GM18873 (cell line): ENCODE results near the gene PSMD6.

Source experiments
- ATAC-seq: cut with Tn5 transposase; IDR thresholded peaks from one replicate; pipeline ENCODE4 v1.9.1; 2021; ENCODE audit warnings: mild to moderate bottlenecking, moderate library complexity, moderate number of reproducible peaks; ENCODE audit not compliant: unreplicated experiment, low FRiP score

Gene PSMD6

GRCh38 chr3:63980830-63981498, 42.3 kb downstream of the PSMD6 start:
- no peak for ATAC-seq

- no peak for ATAC-seq
Observed at GRCh38 chr3:63980019-63980418, 43.3 kb downstream of the PSMD6 start.

GRCh38 chr3:63979093-63979885, 44.0 kb downstream of the PSMD6 start:
- no peak for ATAC-seq

GRCh38 chr3:63977893-63978292, 45.4 kb downstream of the PSMD6 start:
- no peak for ATAC-seq

GRCh38 chr3:63976872-63977200, 46.5 kb downstream of the PSMD6 start:
- no peak for ATAC-seq

GRCh38 chr3:63976161-63976871, 47.0 kb downstream of the PSMD6 start:
- no peak for ATAC-seq

- ATAC-seq = no peak
Observed at GRCh38 chr3:63975723-63976122, 47.6 kb downstream of the PSMD6 start.

GRCh38 chr3:63974451-63974850, 48.8 kb downstream of the PSMD6 start:
- ATAC-seq = no peak

- no peak for ATAC-seq
Observed at GRCh38 chr3:63973406-63973805, 49.9 kb downstream of the PSMD6 start.

GRCh38 chr3:63972987-63973386, 50.3 kb downstream of the PSMD6 start:
- ATAC-seq = no peak

GRCh38 chr3:63972196-63972595, 51.1 kb downstream of the PSMD6 start:
- no peak for ATAC-seq

GRCh38 chr3:63970631-63971475, 52.4 kb downstream of the PSMD6 start:
- no peak for ATAC-seq

GRCh38 chr3:63969876-63970275, 53.4 kb downstream of the PSMD6 start:
- no peak for ATAC-seq

- peak; percentile 17 for ATAC-seq
Observed at GRCh38 chr3:63968612-63969350, 54.5 kb downstream of the PSMD6 start.

GRCh38 chr3:63967675-63968611, 55.4 kb downstream of the PSMD6 start:
- peak; percentile 43 for ATAC-seq

- ATAC-seq = no peak
Observed at GRCh38 chr3:63966871-63967270, 56.4 kb downstream of the PSMD6 start.

- ATAC-seq = no peak
Observed at GRCh38 chr3:63966007-63966406, 57.3 kb downstream of the PSMD6 start.

GRCh38 chr3:63964681-63965485, 58.4 kb downstream of the PSMD6 start:
- no peak for ATAC-seq
